ENCODE results near the gene MEIKIN.
A peak's percentile ranks its signal among the peaks of the same experiment; 100 is the strongest.
"Not testable (repeated sequence)": the region's sequence is repeated elsewhere in the genome, so short reads cannot be mapped to it uniquely, and the experiment has no call there.

Gene MEIKIN

GRCh38 chr5:131810510-131811249 lies 134.8 kb downstream of the MEIKIN start:
- DNase-seq (ENCODE audit: low read depth) = no peak

DNA sequence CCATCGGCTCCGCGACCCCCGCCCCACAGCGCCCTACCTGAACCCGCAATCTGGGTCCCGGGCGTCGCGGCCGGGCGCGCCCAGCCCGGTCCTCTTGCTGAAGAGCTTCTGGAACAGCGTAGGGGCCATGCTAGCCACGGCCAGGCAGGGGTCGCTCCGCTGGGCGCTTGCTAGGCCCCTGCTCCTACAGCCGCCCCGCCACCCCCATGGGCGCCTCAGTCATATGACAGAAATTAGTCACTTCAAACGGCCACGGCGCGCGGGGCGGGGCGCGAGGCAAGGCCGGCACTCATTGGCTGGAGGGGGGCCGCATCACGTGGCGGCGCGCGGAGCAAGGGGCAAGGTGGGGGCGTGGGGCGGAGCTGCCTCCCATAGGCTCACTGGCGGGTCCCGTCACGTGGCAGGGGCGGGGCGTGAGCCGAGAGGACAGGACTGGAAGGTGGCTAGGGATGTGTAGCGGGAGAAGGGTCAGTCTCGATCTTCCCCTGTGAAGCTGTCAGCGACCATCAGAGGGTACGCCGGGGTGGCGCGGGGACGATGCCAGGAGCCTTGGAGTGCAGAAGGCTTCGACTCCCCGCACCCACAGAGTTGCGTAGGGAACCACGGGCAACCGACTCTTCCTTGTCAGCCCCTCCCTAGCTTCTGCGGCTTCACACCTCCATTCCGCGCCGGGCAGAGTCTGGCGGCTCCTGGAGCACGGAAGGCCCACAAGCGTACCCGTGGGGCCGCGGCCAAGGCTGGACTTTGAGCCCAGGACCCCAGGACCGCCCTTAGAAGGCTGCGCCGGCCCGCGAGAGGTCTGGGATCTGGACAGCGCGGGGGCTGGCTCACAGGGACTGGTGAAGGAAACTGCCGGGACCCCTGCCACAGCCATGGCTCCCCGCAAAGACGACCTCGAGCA lies 148.4 kb downstream of the MEIKIN start, which contains the start of gene FNIP1:
Gene FNIP1 (minus strand): TSS at position 225 of the 901 bp plus-strand sequence. CDS start 96 bp downstream, at position 129.
- peak; percentile 98 for DNase-seq (ENCODE audit: low read depth)

DNA sequence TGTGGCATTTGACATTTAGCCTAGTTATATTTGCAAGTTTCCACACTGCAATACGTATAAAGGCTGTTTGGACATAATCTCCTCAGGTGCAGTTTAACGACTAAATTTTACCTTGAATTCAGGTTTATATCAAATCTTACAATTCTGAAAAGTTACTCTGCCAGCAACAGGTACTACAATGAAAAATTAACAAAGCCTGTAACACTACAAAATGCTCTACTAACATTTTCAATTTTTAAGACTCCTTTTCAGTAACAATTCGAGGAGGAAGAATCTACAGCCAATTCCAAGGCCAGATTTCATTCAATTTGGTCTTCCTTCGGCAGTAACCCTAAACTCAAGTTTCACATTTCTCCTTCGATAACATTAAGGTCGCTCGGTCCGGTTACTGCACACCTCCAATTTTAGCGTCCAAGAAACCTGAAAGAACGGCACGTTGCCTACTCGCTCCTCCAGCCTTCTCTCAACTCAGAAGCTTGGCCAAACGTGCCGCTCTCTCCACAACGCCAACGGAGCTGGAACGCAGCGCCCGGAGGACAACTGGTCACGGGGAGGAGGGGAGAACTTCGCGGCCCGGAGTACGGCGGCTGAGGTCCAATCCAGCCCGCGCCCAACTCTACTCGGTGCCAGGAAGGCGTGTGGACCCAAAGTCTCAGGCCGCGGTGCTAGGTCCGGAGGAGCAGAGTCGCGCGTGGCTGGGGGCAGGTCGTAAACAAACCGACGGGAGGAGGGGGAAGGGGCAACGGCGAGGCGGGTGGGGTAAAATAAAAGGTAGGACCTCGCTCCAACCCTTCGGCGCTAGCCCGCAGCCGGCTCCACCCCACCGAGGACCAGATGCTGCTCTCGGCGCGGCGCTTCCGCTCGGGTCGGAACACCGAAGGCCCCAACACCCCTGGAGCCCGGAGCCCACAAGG lies 149.3 kb downstream of the MEIKIN start:
- DNase-seq (ENCODE audit: low read depth) = peak; percentile 2

DNA sequence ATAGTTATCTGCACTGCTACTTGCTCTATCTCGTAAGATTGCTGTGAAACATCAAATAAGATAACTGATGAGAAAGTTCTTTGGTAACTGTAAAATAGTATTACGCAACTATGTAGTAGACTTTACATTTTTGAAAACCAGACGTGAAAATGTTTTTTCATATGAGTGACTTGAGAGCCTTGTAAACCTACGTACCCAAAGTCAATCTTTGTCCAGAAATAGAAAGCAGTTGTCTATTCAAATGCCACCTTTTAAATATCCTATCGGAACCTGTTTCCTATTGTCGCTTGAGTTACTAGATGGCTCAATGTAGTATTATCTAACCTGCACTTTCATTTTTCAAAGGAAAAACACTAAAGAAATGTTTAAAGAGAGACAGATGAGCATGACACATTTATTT lies 150.2 kb downstream of the MEIKIN start:
- no peak for DNase-seq (ENCODE audit: low read depth)

DNA sequence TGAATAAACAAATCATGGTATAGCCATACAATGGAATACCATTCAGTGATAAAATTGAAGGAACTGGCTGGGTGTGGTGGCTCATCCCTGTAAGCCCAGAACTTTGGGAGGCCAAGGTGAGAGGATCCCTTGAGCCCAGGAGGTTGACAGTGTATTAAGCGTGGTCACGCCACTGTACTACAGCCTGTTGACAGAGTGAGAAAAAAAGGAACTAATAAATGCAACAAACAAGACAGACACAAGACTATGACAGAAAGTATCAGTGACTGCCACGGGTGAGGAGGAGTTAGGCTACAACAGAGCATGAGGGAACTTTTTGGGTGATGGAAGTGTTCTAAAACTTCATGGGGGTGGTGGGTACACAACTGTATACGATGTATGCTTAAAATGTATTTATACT lies 150.9 kb downstream of the MEIKIN start:
- no peak for DNase-seq (ENCODE audit: low read depth)

DNA sequence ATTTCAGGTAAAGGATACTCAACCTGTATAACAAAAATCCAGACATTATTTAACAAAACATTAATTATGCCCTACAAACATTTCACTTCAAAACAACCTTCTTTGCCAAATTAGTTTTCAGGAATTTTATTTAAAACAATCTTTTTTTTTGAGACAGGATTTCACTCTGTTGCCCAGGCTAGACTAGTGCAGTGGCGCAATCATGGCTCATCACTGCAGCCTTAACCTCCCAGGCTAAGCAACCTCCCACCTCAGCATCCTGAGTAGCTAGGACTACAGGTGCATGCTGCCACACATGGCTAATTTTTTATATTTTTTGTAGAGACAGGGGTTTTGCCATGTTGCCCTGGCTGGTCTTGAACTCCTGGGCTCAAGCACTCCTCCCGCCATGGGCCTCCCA lies 152.6 kb downstream of the MEIKIN start:
- no peak for DNase-seq (ENCODE audit: low read depth)

- no peak for DNase-seq (ENCODE audit: low read depth)
Observed at GRCh38 chr5:131791866-131792265, 153.6 kb downstream of the MEIKIN start.

DNA sequence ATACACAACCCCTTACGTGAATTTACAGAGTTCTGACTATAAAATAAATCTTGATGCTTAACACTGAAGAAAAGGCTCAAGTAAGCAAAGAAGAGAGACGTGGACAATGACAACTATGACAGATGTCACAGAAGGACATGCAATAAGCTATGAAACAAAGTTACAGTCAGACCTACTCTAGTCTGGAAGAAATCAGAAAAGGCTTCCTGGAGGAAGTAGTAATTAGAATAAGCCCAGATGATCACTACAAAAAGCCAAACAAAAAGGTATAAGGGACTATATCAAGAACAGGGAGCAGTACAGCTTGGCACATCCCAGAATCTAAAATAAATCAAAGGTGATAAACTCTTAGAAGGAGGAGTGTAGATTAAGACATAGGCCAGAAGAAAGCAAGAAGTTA lies 154.9 kb downstream of the MEIKIN start:
- DNase-seq (ENCODE audit: low read depth) = no peak

DNA sequence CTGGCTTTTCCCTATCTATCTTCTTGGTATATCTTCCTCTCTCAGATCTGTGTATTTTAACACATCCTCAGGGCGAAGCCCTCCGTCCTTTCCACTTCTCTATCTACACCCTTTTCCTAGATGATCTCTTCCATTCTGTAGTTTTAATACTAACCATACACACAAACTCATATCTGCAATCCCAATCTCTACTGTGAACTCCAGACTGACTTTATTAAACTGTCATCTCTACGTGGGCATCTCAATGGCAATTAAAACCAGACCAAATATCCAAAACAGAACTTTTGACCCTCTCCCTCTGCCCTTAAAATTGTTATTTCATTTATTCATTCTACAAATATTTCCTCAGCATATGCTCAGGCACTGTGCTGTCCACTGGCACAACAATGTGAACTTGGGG lies 155.7 kb downstream of the MEIKIN start:
- DNase-seq (ENCODE audit: low read depth) = no peak

DNA sequence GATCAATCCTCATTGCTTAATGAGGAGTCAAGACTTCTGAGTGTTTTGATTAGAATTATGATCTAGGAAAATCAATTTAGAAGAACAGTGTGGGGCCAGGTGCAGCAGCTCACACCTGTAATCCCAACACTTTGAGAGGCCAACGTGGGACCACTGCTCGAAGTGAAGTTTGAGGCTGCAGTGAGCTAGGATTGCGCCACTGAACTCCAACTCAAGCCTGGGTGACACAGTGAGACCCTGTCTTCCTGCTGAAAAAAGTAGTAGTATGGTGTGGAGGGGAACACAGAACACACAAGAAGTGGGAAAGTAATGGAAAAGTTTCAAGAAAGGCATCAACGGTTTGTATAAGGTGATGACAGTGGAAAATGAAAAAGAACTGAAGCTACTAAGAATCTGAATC lies 157.7 kb downstream of the MEIKIN start:
- no peak for DNase-seq (ENCODE audit: low read depth)

DNA sequence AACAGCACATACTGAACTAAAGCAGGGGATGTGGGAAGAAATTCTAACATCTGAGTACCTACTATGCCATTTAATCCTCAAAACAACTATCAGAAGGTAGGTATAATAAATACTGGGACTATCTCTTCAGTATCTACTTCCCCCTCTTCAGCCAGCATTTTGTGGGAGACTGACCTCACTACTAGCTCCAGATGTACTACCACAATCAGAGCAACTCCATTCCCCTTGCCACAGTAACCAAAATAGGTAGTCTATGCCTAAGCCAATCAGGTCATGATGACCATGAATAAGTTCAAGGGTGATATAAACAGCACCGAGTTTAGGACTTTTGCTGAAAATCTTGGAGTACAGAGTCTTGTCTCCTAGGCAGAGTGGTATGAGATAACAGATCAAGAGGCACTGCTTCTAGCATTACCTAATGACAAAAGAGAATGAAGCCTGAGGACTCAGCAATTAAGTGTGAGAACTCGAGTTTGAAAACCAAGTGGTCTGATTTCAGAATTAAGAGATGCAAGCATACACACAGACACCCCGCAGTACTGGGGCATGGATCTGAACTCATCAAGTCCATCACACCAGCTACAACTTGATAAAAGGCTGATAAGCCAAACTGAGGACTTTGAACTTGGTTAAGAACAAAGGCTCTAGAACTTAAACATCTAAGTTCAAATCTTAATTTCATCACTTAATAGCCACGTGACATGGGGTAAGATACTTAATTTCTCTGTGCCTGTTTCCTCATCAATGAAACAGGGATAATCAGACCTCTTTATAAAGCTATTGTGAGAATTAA lies 158.4 kb downstream of the MEIKIN start:
- DNase-seq (ENCODE audit: low read depth) = no peak

GRCh38 chr5:131786036-131786435 lies 159.4 kb downstream of the MEIKIN start:
- no peak for DNase-seq (ENCODE audit: low read depth)

DNA sequence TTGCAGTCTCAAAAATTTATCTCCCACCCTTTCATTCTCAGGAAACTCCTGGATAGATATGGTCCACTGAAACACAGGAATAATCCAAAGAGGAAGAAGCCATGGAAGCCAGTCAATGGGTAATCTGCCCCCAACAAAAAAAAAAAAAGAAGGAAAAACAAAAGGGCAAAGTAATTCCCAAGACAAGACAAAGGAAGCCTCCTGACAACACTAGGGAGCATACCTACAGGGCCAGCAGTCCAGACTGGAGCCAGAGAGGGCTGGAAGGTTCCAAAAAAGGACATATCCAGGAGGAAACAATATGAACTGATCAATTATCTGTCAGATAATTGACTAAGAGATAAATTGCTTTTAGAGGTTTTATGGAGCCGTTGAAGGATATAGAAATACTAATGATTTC lies 161.6 kb downstream of the MEIKIN start:
- DNase-seq (ENCODE audit: low read depth) = no peak

DNA sequence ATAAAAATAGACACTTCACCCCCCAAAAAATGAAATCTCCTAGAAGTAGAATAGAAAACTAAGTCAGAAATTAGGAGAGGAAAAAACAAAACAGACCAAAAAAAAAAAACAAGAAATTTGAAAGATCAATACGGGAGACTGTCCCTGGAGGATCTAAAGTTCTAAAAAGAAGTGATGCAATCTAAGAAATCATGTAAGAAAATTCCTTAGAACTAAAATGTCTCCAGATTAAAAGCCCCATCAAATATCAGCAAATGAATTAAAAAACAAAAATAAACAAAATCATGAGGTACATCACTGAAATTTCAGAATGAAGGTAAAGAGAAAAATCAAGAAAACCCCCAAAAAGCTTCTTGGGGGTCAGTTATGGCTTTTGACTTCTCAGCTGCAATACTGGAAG lies 162.1 kb downstream of the MEIKIN start:
- DNase-seq (ENCODE audit: low read depth) = no peak

GRCh38 chr5:131782717-131783116 lies 162.7 kb downstream of the MEIKIN start:
- no peak for DNase-seq (ENCODE audit: low read depth)

GRCh38 chr5:131778141-131778540 lies 167.3 kb downstream of the MEIKIN start:
- not testable (repeated sequence) for DNase-seq (ENCODE audit: low read depth)

- no peak for DNase-seq (ENCODE audit: low read depth)
Observed at GRCh38 chr5:131776450-131776849, 169.0 kb downstream of the MEIKIN start.

- DNase-seq (ENCODE audit: low read depth) = no peak
Observed at GRCh38 chr5:131774652-131775367, 170.7 kb downstream of the MEIKIN start.

GRCh38 chr5:131773805-131774204 lies 171.7 kb downstream of the MEIKIN start:
- DNase-seq (ENCODE audit: low read depth) = no peak

- DNase-seq (ENCODE audit: low read depth) = no peak
Observed at GRCh38 chr5:131771692-131772091, 173.8 kb downstream of the MEIKIN start.

DNA sequence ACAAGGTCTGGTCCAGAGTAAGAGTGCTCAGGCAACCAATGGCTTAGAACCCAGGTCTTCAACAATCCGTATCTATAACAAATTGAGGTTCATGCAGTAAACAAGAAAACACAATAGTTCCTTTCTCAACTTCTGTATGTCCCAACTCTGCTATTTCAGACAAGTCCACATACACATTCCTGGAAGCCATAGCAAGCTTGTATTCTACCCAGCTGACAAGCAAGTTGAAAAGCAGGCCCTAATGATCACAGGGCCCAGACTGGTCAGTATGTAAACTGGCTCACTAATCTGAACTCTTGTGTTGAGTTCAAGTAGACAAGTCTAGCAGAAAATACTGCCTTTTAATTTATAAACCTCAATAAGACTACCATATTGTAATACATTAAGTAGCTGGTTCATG lies 175.5 kb downstream of the MEIKIN start:
- no peak for DNase-seq (ENCODE audit: low read depth)
